Activated naive CD4-positive, alpha-beta T cell treated with anti-CD3 and anti-CD28 coated beads, Interleukin-2, amount 10 ng/mL, durations not matched to agents 7 days and 5 days (primary cell): ENCODE measurements around the gene MIP.
"Not testable (repeated sequence)": the region's sequence is repeated elsewhere in the genome, so short reads cannot be mapped to it uniquely, and the experiment has no call there.

Source experiments
- CTCF ChIA-PET: fragments of 350-600 bp; sonication (Branson Sonifier 250); formaldehyde crosslinking; loops from one replicate; lab custom pipeline; 2021; ENCODE audit warnings: antibody characterized with exemption; lab: Charles Lee
- DNase-seq: peaks from one replicate; pipeline ENCODE4 v3.0.0-alpha.2; 2020
- H3K27ac Mint-ChIP-seq: one replicate; pipeline ENCODE4 v1.8.0; 2021; ENCODE audit warnings: mild to moderate bottlenecking, moderate library complexity, mixed read lengths
- H3K27me3 Mint-ChIP-seq: one replicate; pipeline ENCODE4 v1.8.0; 2021; ENCODE audit warnings: mild to moderate bottlenecking, mixed read lengths
- H3K36me3 Mint-ChIP-seq: one replicate; pipeline ENCODE4 v1.8.0; 2021; ENCODE audit warnings: mixed read lengths
- H3K4me1 Mint-ChIP-seq: one replicate; pipeline ENCODE4 v1.8.0; 2021; ENCODE audit warnings: mixed read lengths
- H3K4me3 Mint-ChIP-seq: one replicate; pipeline ENCODE4 v1.8.0; 2021; ENCODE audit warnings: mild to moderate bottlenecking, moderate library complexity, mixed read lengths
- H3K9me3 Mint-ChIP-seq: one replicate; pipeline ENCODE4 v1.8.0; 2021; ENCODE audit warnings: mixed read lengths

The MIP gene

DNA sequence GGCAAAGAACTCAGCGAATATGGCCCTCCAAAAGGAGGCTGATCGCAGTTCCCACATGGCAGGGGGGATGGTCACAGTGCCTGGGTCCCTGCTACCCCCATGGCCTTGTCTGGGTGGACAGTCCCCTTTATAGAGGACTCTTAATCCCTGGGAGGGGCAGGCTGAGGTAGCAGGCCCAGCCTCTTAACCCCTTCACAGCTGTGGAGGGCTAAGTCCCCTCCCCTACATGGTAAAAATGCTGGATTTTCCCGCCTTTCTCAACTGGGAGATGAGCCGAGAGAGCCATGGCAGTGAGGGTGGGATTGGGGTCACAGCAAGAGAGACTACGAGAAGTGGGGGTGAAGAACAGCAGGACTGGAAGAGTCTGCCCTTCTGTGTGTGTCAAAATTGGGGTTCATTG, at the start of gene MIP:
Gene MIP, minus strand, starts transcription at position 101 of the 400 bp plus-strand sequence. Its CDS starts 44 bp downstream, at position 57.
- CTCF ChIA-PET = interaction anchor here (2.6 kb wide), 1 partner anchor 9 kb away, joined by 10 read pairs; no protein-coding TSS in a partner anchor
- Mint-ChIP-seq H3K27ac (no peak within 1 kb of the TSS), H3K4me1 (peaks cover 5% of the 10 kb centered on the region), H3K9me3 (no peaks in the 10 kb centered on the region), H3K27me3 (peaks cover 27% of the 10 kb centered on the region), H3K36me3 (no peaks in the 10 kb centered on the region), H3K4me3 (no peak within 1 kb of the TSS)
- no peak for DNase-seq

DNA sequence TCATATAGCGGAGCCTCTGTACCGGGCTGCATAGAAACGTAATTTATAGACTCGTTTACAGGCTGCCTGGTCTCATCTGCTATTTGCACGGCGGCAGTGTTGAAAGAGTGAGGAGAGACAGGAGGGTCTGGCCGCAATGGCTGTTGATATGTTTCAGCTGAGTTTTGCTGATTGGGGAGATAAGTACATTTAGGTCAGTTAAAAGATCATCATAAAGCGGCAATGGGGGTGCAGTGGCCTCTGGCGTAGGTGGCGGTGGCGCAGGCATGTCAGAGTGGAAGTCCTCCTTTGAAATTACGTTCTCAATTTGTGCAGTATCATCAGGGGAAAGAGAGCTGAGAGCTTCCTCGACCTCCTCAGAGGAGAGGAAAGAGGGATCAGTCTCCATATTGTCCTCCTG, 45.4 kb upstream of the MIP start:
- H3K4me3 Mint-ChIP-seq, CTCF ChIA-PET, H3K36me3 Mint-ChIP-seq, H3K27ac Mint-ChIP-seq, H3K9me3 Mint-ChIP-seq, DNase-seq, H3K4me1 Mint-ChIP-seq: not testable (repeated sequence)
- H3K27me3 Mint-ChIP-seq = peaks cover 29% of the 10 kb centered on the region

DNA sequence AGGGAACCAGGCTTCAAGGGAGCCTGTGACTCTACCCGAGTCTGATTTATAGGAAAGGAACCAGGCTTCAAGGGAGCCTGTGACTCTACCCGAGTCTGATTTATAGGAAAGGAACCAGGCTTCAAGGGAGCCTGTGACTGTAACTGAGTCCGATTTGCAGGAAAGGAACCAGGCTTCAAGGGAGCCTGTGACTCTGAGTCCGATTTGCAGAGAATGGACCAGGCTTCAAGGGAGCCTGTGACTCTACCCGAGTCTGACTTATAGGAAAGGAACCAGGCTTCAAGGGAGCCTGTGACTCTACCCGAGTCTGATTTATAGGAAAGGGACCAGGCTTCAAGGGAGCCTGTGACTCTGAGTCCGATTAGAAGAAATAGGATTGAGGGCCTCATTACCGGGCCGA, 45.0 kb upstream of the MIP start:
- not testable (repeated sequence) for DNase-seq
- H3K27me3 Mint-ChIP-seq = peaks cover 31% of the 10 kb centered on the region

DNA sequence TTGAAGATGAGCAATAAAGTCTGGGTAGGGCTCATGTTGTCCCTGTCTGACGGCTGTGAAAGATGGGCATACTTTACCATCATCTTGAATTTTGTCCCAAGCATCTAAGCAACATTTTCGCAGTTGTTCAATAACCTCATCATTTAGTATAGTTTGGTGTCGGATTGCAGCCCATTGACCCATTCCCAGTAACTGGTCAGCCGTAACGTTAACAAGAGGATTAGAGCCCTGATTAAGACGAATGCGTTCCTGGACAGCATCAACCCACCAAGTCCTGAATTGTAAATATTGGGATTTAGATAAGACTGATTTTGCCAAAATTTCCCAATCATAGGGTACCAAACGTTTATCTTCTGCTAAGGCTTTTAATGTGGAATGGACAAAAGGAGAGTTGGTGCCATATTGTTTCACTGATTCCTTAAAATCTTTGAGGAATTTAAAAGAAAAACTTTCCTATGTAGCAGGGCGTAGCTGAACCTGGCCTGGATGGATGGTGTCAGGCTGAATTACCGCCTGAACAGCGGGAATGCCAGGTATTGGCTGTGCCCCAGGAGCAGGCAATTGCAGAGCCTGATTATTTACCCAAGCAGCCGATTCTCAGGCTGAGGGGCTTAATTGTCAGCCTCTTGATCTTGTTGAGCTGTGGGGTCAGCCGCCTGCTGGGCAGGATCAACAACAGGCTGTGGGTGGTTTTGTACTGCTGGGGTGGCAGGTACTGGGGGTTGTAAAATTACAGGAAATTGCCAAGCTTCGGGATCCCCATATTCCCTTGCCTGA, 43.9 kb upstream of the MIP start:
- H3K27me3 Mint-ChIP-seq = peaks cover 31% of the 10 kb centered on the region
- H3K36me3 Mint-ChIP-seq, H3K9me3 Mint-ChIP-seq, DNase-seq, H3K27ac Mint-ChIP-seq, H3K4me3 Mint-ChIP-seq, H3K4me1 Mint-ChIP-seq: not testable (repeated sequence)
- CTCF ChIA-PET = interaction anchor here (0.9 kb wide), 1 partner anchor 10 kb away, joined by 3 read pairs; the partner anchor contains the start of gene GLS2

More for the DNA sequence above, 45.0 kb upstream of the MIP start:
- CTCF ChIA-PET, H3K4me1 Mint-ChIP-seq, H3K4me3 Mint-ChIP-seq, H3K36me3 Mint-ChIP-seq, H3K9me3 Mint-ChIP-seq, H3K27ac Mint-ChIP-seq: not testable (repeated sequence)

DNA sequence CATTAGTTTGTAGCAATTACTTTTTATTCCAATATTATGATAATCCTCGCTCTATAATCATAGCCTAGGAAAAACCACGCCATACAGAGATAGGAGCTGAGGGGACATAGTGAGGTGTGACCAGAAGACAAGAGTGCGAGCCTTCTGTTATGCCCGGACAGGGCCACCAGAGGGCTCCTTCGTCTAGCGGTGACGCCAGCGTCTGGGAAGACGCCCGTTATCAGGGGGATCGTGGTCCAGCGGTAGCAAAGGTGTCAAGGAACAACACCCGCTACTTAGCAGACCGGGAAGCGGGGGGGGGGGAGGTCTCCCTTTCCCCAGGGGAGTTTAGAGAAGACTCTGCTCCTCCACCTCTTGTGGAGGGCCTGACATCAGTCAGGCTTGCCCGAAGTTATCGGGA, 42.2 kb upstream of the MIP start:
- not testable (repeated sequence) for H3K27ac Mint-ChIP-seq, H3K36me3 Mint-ChIP-seq, H3K4me1 Mint-ChIP-seq, H3K9me3 Mint-ChIP-seq
- H3K27me3 Mint-ChIP-seq = peaks cover 39% of the 10 kb centered on the region
- peak overlapping the region; percentile 38 for H3K4me3 Mint-ChIP-seq
- CTCF ChIA-PET = interaction anchor here (0.6 to 1.3 kb wide), 3 partner anchors 12 to 18 kb away, joined by 3 to 4 read pairs (median 4); no protein-coding TSS in a partner anchor
- DNase-seq = peak; percentile 73

DNA sequence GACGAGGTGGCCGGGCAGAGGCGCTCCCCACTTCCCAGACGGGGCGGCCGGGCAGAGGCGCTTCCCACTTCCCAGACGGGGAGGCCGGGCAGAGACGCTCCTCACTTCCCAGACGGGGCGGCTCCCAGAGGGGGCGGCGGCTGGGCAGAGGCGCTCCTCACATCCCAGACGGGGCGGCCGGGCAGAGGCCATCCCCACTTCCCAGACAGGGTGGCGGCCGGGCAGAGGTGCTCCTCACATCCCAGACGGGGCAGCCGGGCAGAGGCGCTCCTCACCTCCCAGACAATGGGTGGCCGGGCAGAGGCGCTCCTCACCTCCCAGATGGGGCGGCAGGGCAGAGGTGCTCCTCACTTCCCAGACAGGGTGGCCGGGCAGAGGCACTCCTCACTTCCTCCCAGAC, 40.0 kb upstream of the MIP start:
- DNase-seq, H3K27ac Mint-ChIP-seq, H3K36me3 Mint-ChIP-seq, H3K9me3 Mint-ChIP-seq, H3K4me1 Mint-ChIP-seq, H3K4me3 Mint-ChIP-seq, CTCF ChIA-PET: not testable (repeated sequence)
- peaks cover 51% of the 10 kb centered on the region for H3K27me3 Mint-ChIP-seq

DNA sequence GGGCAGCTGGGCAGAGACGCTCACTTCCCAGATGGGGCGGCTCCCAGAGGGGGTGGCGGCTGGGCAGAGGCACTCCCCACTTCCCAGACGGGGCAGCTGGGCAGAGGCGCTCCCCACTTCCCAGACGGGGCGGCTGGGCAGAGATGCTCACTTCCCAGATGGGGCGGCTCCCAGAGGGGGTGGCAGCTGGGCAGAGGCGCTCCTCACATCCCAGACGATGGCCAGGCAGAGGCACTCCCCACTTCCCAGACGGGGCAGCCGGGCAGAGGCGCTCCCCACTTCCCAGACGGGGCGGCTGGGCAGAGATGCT, 39.6 kb upstream of the MIP start:
- H3K27ac Mint-ChIP-seq, H3K36me3 Mint-ChIP-seq, H3K4me3 Mint-ChIP-seq, CTCF ChIA-PET, H3K9me3 Mint-ChIP-seq, DNase-seq, H3K4me1 Mint-ChIP-seq: not testable (repeated sequence)
- peaks cover 51% of the 10 kb centered on the region for H3K27me3 Mint-ChIP-seq

DNA sequence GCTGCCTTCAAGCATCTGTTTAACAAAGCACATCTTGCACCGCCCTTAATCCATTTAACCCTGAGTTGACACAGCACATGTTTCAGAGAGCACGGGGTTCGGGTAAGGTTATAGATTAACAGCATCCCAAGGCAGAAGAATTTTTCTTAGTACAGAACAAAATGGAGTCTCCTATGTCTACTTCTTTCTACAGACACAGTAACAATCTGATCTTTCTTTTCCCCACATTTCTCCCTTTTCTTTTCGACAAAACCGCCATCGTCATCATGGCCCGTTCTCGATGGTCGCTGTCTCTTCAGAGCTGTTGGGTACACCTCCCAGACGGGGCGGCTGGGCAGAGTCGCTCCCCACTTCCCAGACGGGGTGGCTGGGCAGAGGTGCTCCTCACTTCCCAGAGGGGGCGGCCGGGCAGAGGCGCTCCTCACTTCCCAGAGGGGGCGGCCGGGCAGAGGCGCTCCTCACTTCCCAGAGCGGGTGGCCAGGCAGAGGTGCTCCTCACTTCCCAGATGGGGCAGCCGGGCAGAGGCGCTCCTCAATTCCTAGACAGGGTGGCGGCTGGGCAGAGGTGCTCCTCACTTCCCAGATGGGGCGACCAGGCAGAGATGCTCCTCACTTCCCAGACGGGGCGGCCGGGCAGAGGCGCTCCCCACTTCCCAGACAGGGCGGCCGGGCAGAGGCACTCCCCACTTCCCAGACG, 39.1 kb upstream of the MIP start:
- H3K27ac Mint-ChIP-seq, DNase-seq, CTCF ChIA-PET, H3K4me3 Mint-ChIP-seq, H3K36me3 Mint-ChIP-seq, H3K9me3 Mint-ChIP-seq: not testable (repeated sequence)
- H3K27me3 Mint-ChIP-seq = peaks cover 51% of the 10 kb centered on the region
- peaks cover 13% of the 10 kb centered on the region for H3K4me1 Mint-ChIP-seq

DNA sequence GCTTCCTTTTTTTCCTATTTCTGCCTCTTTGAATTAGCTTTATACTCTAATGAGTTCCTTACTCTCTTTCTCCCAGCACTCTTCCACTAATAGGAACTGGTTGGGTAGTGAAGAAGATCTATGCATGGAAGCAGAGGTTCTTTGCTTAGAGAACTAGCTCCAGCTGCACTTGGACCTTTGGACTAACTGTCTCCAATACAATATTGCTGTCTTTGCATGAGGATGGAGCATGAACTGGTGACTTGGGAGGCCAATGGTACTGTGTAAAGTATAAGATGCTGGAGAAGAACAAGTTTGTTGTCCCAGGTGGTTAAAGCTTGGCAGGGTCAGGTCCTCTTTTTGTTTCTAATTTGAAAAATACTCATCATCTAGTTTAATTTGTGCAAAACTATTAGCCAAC, 35.9 kb upstream of the MIP start:
- Mint-ChIP-seq H3K9me3 (peaks cover 2% of the 10 kb centered on the region), H3K4me3 (no peak overlapping the region), H3K36me3 (peaks cover 4% of the 10 kb centered on the region), H3K27ac (no peak overlapping the region), H3K27me3 (peaks cover 74% of the 10 kb centered on the region), H3K4me1 (peaks cover 22% of the 10 kb centered on the region)
- CTCF ChIA-PET = interaction anchor here (0.7 kb wide), 1 partner anchor 95 kb away, joined by 3 read pairs; no protein-coding TSS in a partner anchor
- no peak for DNase-seq

DNA sequence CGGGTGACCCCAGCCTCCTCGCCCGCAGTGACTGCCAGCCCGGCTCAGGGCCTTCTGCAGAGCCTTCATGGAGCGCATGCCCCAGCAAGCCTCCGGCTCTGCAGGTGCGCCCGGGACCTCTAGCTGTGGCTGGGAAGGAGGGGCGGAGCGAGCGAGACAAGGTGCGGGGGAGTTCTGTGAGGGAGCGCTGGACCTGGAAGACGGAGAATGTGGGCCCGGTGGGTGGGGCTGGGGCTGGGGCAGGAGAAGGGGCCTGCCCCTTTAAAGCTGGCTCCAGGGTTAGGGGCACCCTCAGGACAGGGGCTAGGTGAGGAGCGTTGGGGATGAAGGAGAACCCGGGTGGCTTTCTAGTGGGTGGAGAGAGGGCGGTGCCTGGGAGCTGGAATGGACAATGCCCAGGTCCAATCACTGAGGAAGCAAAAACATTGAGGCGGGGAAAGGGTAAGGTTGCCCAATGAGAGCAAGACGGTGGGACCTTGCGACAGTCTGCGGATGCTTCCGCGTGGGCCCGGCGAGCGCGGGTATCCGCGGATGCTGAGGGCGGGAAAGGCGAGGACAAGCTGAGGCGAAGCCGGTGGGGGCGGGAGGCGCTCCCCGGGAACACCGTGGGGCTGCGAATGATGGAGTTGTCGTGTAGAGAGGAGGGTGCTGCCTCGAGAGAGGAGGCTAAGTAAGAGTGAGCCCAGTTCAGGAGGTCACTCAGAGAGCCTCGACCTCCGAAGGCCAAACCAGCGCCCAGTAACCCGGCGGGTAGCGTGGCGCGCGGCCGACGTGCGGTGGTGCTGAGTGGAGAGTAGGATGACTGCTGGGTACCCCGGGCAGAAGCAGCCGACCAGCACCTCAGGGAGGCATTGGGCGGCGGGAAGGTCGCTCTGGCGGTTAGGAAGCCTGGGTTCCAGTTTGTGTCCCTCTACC, 33.8 kb upstream of the MIP start, which contains the start of gene GLS2:
Gene GLS2, minus strand, starts transcription at position 121 of the 915 bp plus-strand sequence. Its CDS starts 43 bp downstream, at position 78.
- CTCF ChIA-PET = interaction anchor here (1.2 kb wide), 1 partner anchor 10 kb away, joined by 3 read pairs; no protein-coding TSS in a partner anchor
- Mint-ChIP-seq H3K9me3 (peaks cover 2% of the 10 kb centered on the region), H3K36me3 (peaks cover 4% of the 10 kb centered on the region), H3K4me3 (peak within 1 kb of the TSS; percentile 74), H3K4me1 (peaks cover 22% of the 10 kb centered on the region), H3K27me3 (peaks cover 64% of the 10 kb centered on the region), H3K27ac (no peak within 1 kb of the TSS)
- peak; percentile 79 for DNase-seq

DNA sequence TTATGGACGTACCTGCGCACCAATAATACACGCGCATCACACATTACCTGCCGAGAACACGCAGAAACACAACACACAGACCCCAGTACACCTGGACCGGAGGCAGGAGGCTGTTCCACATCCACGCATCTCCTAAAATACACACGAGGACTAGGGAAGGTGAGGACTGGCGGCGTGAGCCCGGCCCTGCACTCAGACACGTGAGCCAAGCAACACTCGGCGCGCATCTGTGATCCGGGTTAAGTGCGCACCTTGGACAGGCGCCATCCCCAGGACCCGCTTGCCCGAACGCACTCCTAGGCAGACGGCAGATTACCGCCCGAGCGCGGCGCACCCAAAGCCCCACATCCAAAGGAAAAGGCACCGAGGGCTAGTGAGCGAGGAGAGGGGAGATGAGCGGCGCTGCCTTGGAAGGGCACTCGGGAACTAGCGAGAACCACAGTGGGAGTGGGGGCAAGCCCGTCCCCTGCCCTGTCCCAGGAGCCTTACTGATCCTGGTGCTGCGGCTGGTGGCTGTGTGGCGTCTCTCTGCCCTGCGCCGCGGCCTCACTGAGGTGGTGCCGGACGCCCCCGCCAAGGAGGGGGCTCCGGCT, 33.1 kb upstream of the MIP start:
- Mint-ChIP-seq H3K4me1 (peaks cover 22% of the 10 kb centered on the region), H3K36me3 (peaks cover 4% of the 10 kb centered on the region), H3K27ac (no peak overlapping the region), H3K27me3 (peaks cover 62% of the 10 kb centered on the region), H3K4me3 (peak overlapping the region; percentile 74), H3K9me3 (peaks cover 2% of the 10 kb centered on the region)
- CTCF ChIA-PET = interaction anchor here (1.2 kb wide), 1 partner anchor 11 kb away, joined by 3 read pairs; no protein-coding TSS in a partner anchor
- peak; percentile 44 for DNase-seq

DNA sequence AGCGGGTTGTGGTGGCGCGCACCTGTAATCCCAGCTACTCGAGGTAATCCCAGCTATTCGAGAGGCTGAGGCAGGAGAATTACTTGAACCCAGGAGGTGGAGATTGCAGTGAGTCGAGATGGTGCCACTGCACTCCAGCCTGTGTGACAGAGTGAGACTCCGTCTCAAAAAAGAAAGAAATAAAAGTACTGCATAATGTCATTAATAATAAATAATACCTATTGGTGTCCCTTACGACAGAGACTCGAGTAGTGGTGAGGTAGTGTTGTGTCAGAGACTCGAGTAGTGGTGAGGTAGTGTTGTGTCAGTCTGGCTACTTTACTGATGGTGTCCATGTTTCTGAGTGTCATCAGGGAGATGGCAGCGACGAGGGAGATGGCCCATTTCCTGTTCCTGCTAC, 32.2 kb upstream of the MIP start:
- CTCF ChIA-PET = no interaction called here
- no peak for DNase-seq
- H3K36me3 Mint-ChIP-seq = peaks cover 3% of the 10 kb centered on the region
- peaks cover 22% of the 10 kb centered on the region for H3K4me1 Mint-ChIP-seq
- no peak overlapping the region for H3K4me3 Mint-ChIP-seq
- H3K9me3 Mint-ChIP-seq = peaks cover 2% of the 10 kb centered on the region
- no peak overlapping the region for H3K27ac Mint-ChIP-seq
- peaks cover 56% of the 10 kb centered on the region for H3K27me3 Mint-ChIP-seq

DNA sequence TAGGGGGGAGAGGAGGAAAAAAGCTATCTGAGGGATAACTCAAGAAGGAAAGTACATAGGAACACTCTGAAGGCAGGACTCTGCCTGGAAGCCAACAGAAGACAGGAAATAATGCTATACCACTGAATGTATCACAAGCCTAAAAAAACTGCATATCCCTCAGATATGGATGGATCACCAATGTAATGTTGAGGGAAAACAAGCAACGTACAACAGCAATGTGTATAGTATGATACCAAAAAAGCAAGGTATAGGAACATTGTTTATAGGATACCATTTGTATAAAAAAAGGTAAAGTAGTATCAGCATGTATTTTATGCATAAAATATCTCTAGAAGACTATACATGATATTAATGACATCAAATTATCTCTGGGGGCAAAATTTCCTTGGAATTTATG, 30.1 kb upstream of the MIP start:
- H3K4me3 Mint-ChIP-seq = no peak overlapping the region
- H3K4me1 Mint-ChIP-seq = peaks cover 22% of the 10 kb centered on the region
- peaks cover 2% of the 10 kb centered on the region for H3K36me3 Mint-ChIP-seq
- no peak overlapping the region for H3K27ac Mint-ChIP-seq
- peaks cover 35% of the 10 kb centered on the region for H3K27me3 Mint-ChIP-seq
- no peak for DNase-seq
- CTCF ChIA-PET = interaction anchor here (1.8 kb wide), 1 partner anchor 12 kb away, joined by 4 read pairs; no protein-coding TSS in a partner anchor
- H3K9me3 Mint-ChIP-seq = peaks cover 2% of the 10 kb centered on the region
